Dedifferentiated amniotic fluid mesenchymal stem cell (primary cell): ENCODE results near the gene CST6.

Source experiments
- DNase-seq: peaks from one replicate; pipeline ENCODE4 v3.0.0-alpha.2; 2016; ENCODE audit errors: extremely low spot score

Gene CST6

GRCh38 chr11:66011785-66012303 lies at the start of gene CST6:
TSS of gene CST6 (plus strand) at chr11:66012008. CDS start at chr11:66012045, 37 bp downstream.
- no peak for DNase-seq

GRCh38 chr11:65962141-65962564 lies 49.7 kb upstream of the CST6 start:
- no peak for DNase-seq

- no peak for DNase-seq
Observed at GRCh38 chr11:65964906-65965305, 46.9 kb upstream of the CST6 start.

- DNase-seq = no peak
Observed at GRCh38 chr11:65965986-65966762, 45.6 kb upstream of the CST6 start.

GRCh38 chr11:65967329-65967934 lies 44.4 kb upstream of the CST6 start:
- DNase-seq = no peak

GRCh38 chr11:65968600-65969482 lies 43.0 kb upstream of the CST6 start:
- DNase-seq = no peak

GRCh38 chr11:65972116-65972515 lies 39.7 kb upstream of the CST6 start:
- DNase-seq = no peak

- DNase-seq = no peak
Observed at GRCh38 chr11:65973439-65974110, 38.2 kb upstream of the CST6 start.

GRCh38 chr11:65975771-65976170 lies 36.0 kb upstream of the CST6 start:
- no peak for DNase-seq

GRCh38 chr11:65976216-65977176 lies 35.3 kb upstream of the CST6 start:
- no peak for DNase-seq

GRCh38 chr11:65977621-65978390 lies 34.0 kb upstream of the CST6 start:
- DNase-seq = no peak

- no peak for DNase-seq
Observed at GRCh38 chr11:65978391-65979238, 33.2 kb upstream of the CST6 start.

GRCh38 chr11:65979261-65979759 lies 32.5 kb upstream of the CST6 start:
- no peak for DNase-seq

- no peak for DNase-seq
Observed at GRCh38 chr11:65981101-65981740, 30.6 kb upstream of the CST6 start.

- no peak for DNase-seq
Observed at GRCh38 chr11:65981972-65982823, 29.6 kb upstream of the CST6 start.

GRCh38 chr11:65982824-65983588 lies 28.8 kb upstream of the CST6 start:
- DNase-seq = no peak
